Coronary artery (tissue), 2 donors: ENCODE results near the gene OR14I1.

ENCODE experiments used
- DNase-seq: peaks from one replicate; pipeline ENCODE4 v3.0.0-alpha.2; 2017; ENCODE audit warnings: low spot score
- H3K27ac ChIP-seq, 2 donors: fragments of 200-600 bp; sonication (generic); one replicate each; pipeline ENCODE4 v1.5.1; 2016 to 2019
- H3K4me3 ChIP-seq: fragments of 200-600 bp; sonication (generic); 2 replicates; pipeline ENCODE4 v1.5.1; 2016; ENCODE audit warnings: mild to moderate bottlenecking, moderate library complexity
- CTCF ChIP-seq: fragments of 200-600 bp; sonication (generic); IDR thresholded peaks from one replicate; pipeline ENCODE4 v1.5.1; 2019; ENCODE audit warnings: antibody characterized with exemption

OR14I1 gene

GRCh38 chr1:248737457-248737856, 34.9 kb upstream of the OR14I1 start:
- DNase-seq, result no peak
- Histone ChIP-seq H3K4me3 (no peak overlapping the region), H3K27ac (no peak overlapping the region)
- TF ChIP-seq CTCF, result no peak

GRCh38 chr1:248736977-248737376, 34.4 kb upstream of the OR14I1 start:
- DNase-seq, result no peak
- no peak for TF ChIP-seq CTCF
- no peak overlapping the region for H3K27ac ChIP-seq
- H3K4me3 ChIP-seq, result no peak overlapping the region

- Histone ChIP-seq H3K4me3 (no peak overlapping the region), H3K27ac (no peak overlapping the region)
- no peak for TF ChIP-seq CTCF
- no peak for DNase-seq
Measured at GRCh38 chr1:248733566-248733965, 31.0 kb upstream of the OR14I1 start.

- Histone ChIP-seq H3K4me3 (no peak overlapping the region), H3K27ac (no peak overlapping the region)
- no peak for TF ChIP-seq CTCF
- DNase-seq, result no peak
Measured at GRCh38 chr1:248730507-248731335, 28.2 kb upstream of the OR14I1 start.

- TF ChIP-seq CTCF, result no peak
- H3K27ac ChIP-seq, result no peak overlapping the region
- H3K4me3 ChIP-seq, result no peak overlapping the region
- DNase-seq, result no peak
Measured at GRCh38 chr1:248714248-248714647, 11.7 kb upstream of the OR14I1 start.

GRCh38 chr1:248710305-248710900, 7.8 kb upstream of the OR14I1 start:
- Histone ChIP-seq H3K4me3 (no peak overlapping the region), H3K27ac (no peak overlapping the region)
- no peak for DNase-seq
- no peak for TF ChIP-seq CTCF

GRCh38 chr1:248704606-248705005, 2.0 kb upstream of the OR14I1 start:
- no peak for TF ChIP-seq CTCF
- H3K4me3 ChIP-seq, result no peak overlapping the region
- H3K27ac ChIP-seq, result no peak overlapping the region
- DNase-seq, result no peak
